HG02938 (cell line): ENCODE measurements around the gene RASSF6.
"Not testable (repeated sequence)": the region's sequence is repeated elsewhere in the genome, so short reads cannot be mapped to it uniquely, and the experiment has no call there.

Experiments
- ATAC-seq: cut with Tn5 transposase; IDR thresholded peaks from one replicate; pipeline ENCODE4 v1.9.1; 2021; ENCODE audit warnings: mild to moderate bottlenecking, moderate library complexity; ENCODE audit not compliant: unreplicated experiment

The RASSF6 gene

DNA sequence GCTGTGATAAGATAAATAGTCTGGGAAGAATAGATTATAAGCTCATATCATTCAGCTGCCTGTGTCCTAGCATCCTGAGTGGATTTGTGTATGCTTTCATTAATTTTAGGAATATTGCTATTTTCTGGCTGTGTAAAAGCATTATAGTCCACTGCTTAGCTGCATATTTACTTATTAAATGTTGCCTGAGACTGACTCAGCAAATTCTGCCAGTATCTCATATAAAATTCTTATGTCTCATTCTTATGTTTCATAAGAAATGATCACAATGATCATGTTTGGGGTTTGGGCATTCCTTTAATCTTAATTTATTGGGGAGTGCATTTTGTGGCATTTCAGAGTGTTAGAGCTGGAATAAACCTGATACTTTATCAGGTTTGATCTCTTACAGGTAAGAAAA lies 34.9 kb downstream of the RASSF6 start:
- no peak for ATAC-seq

DNA sequence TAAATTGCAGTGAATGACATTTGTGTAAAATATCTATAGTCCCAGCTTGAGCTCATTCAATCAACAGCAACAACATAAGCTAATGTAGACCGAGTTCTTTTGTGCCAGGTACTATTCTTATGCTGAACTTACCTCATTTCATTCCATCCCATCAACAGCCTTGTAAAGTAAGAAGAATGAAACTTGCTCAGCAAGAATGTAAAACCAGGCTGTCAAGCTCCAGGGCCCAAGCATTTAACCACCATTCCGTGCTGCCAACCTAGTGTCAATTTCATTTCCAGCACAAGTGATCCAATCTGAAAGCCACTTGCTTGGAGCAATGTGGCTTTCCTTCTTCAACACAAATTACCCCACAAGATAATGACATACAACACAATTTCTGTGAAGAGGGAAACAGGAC lies 36.6 kb downstream of the RASSF6 start:
- ATAC-seq, result no peak

DNA sequence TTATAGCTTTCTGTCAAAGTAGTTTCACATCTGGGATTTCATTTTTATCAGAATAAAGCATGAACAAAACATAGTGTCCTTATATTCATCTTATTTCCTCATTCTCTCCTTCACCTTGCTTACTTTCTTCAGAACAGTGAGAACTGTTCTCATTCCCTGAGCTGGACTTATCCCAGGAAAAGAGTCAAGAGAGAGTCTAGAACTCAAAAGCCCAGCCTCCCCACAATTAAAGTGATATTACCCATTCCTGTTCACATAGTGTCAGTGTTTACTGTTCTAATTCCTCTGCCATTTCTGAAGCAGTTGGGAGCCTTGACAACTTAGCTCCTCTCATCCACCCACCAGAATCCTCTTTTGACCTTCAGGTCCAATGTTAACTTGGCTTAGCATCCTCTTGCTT lies 42.9 kb downstream of the RASSF6 start:
- ATAC-seq, result no peak

DNA sequence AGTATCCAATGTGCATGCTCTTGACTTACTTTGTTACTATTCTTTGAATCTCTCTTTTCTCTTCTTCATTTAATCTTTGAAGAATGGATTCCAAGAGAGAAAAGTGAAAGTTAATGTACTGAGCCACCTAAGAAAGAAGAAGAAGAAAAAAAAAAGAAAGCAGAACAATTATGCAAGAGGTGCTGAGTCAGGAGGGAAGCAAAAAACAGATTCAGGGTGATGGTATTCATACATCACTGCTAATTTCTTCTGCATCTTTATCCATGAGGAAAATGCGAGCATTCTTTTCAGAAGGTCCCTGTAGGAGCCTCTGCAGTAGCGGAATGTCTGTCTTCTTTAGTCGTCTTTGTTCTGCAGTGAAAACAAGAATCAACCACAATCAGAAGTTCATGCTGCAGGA lies 43.9 kb downstream of the RASSF6 start:
- no peak for ATAC-seq

DNA sequence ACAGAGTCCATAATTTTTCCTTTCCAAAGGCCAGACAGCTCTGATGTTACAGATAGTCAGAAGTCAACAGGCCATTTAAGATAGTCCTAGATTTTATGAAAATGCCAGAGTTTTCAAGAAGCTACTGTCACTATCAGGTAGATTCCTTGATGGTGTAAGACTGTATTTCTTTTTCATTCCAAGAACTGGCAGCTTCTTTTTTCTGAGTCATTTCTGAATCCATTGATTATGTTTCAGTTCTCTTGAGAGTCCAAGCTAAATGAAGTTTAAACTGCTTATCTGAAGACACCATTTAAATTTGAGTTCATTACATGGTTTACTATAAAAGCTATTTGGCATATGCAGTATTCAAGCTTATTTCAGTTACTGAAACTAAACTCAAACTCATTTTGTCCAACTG lies 44.6 kb downstream of the RASSF6 start:
- peak; percentile 43 for ATAC-seq

DNA sequence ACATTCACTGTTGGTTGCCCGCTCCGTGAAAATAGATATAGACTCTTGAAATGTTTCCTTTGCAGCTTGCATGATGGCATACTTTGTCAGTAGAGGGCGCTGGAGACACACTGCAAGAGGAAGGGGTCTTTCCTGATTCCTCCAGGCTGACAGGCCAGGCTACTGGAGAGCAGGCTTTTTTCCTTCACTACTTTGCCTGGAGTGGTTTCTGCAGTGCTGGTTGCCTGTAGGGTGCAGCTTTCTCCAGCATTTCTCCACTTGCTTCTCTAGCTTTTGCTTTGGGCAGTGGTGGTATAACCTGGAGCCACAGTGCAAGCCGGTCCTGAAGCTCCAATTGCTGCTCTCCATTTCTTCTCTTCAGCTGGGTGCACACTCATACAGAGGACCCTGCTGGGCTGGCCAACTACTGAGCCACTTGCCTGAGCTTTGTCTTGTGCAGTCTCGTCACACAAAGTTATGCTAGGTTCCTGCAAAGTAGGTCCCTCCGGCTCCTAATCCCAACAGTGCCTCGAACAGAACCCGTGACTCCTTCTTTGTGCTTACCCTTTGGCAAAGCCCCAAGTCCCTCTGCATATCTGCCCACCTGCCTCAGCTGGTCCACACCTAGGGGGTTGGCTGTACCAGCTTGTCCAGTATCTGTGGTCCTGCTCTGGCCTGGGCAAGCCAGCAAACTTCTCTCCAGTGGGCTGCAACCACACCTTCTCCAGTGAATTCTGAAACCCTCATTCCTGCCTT lies 46.3 kb downstream of the RASSF6 start:
- peak; percentile 79 for ATAC-seq

DNA sequence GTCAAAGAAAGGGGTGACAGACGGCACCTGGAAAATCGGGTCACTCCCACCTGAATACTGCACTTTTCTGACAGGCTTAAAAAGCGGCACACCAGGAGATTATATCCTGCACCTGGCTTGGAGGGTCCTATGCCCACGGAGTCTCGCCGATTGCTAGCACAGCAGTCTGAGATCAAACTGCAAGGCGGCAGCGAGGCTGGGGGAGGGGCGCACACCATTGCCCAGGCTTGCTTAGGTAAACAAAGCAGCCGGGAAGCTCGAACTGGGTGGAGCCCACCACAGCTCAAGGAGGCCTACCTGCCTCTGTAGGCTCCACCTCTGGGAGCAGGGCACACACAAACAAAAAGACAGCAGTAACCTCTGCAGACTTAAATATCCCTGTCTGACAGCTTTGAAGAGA lies 69.4 kb downstream of the RASSF6 start:
- not testable (repeated sequence) for ATAC-seq

DNA sequence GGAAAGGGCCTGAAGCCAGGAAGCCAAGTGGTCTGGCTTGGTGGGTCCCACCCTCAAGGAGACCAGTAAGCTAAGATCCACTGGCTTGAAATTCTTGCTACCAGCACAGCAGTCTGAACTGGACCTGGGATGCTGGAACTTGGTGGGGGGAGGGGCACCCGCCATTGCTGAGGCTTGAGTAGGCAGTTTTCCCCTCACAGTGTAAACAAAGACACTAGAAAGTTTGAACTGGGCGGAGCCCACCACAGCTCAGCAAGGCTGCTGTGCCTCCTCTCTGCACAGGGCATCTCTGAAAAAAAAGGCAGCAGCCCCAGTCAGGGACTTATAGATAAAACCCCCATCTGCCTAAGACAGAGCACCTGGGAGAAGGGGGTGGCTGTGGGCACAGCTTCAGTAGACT lies 75.6 kb downstream of the RASSF6 start:
- ATAC-seq, result no peak

DNA sequence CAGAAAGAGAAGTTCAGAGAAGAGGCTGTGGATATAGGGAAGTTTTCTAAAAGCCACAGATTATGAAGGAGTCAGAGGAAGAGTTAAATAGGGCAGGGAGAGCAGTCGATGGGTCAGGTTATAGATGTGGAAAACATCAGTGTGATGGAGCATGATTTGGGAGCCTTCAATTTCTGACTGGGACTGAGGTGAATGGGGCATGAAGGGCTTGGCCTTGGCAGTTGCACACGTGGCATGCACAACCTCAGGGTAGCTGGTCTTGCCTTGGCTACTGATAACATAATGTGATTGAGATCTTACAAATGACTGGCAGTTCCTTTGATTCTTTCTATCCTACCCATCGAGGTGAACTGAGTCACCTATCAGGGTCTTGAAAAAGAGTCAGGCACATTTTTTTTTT lies 79.0 kb downstream of the RASSF6 start:
- ATAC-seq, result no peak

DNA sequence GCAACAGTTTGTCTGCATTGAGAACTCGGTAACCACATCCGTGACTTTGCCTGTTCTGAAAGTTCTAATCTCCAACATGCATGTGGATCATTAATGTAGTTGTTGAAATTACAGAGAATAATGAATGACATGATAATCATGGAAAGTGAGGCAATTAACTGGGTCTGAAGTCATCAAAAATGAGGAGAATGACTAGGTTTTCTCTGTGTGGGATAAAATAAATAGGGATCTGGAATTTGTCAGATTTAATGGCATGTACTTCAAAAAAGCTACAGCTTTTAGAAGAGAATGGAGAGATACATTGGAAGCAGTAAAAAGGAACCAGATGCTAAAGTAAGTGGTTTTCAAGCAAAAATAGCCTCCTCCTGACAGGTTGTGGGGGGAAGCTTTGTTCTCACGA lies 79.4 kb downstream of the RASSF6 start:
- ATAC-seq, result no peak

DNA sequence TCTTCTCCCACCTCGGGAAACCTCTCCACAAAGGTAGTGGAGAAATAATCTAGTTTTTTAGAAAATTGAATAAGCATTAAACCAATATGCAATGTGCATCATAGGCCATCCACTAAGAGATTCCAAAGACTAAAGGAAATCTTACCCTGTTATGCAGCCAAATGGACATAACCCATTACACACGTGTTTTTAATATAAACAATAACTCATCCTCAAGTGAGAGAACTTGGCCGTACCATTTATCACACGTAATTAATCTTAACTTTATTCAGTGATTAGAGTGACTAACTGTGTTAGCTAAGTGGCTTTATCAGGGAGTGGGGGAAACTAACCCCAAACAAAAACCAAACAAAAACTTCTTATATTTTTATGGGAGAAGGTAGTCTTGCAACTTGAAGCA lies 80.8 kb downstream of the RASSF6 start:
- ATAC-seq, result no peak

DNA sequence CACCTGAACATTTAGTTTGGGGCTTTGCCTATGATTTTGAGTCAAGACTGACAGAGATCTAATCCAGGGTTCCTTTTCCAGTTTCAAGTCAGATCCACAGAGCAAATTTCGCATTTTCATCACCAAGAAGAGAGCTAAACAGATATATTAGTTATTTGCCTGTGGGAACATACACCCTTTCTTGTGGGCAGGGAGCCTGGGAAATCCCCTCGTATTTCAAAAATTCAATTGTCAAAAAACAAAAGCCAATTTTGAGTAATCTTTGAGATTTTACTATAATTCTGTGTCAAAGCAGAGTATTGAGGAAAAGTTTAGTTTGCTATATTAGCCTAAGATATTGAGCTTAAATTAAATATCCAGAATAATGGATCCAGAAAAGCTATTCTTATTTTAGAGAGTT lies 82.1 kb downstream of the RASSF6 start:
- ATAC-seq, result no peak

DNA sequence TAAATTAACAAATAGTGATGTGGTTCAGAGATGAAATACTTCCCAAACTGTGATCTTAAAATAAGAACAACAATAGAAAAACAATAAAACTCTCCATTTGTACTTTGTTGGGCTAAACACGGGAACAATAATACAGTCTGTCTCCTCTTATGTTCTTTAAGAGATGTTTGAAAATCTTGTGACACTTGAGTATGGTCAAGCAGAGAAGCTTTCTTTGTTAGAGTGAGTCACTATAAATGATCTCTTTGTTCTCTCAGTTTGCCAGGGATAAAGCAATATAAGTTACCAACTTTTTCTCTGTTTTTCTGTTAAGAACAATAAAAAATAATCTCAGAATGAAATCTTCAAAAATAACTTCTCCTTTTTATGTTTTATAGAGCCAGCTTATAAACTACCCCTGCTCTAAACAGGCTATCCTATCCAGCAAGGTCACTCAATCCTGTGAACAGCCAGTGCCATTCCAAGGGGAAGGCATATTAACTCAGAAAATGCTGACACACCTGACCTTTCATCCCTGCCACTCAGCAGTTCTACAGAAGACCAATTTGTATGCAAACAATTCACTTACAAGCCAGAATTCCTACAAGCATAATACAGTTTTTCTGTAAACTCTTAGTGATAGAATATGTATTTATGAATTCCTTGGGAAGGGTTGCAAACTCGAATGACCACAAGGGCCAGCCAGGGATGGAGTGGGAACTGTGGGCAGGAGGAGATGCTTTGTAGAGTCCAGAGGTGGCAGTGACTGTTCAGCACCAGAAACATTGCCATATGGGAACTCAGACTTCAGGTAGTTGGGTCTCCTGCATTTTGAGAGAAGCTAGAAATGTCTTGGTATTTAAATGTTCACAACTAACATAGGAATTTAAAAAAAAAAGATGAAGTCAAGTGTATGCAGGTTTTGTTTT lies 86.5 kb downstream of the RASSF6 start:
- no peak for ATAC-seq

DNA sequence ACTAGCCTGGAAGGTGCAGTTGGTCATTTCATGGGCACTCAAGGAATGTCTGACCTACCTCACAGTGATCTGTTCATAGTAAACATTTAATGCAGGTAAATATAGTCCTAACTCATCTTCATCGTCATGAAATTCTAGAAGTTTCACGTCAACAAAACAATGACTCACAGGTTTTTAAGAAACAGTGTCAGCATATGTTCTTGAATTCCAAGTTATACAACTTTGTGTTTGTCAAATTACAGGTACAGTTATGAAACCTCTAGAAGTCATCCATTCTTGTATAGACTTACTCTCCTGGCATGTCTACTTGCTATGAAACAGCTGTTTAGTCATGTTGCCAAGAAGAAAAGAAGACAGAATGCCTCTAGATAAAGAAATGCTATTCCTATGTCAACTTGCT lies 92.1 kb downstream of the RASSF6 start:
- no peak for ATAC-seq

DNA sequence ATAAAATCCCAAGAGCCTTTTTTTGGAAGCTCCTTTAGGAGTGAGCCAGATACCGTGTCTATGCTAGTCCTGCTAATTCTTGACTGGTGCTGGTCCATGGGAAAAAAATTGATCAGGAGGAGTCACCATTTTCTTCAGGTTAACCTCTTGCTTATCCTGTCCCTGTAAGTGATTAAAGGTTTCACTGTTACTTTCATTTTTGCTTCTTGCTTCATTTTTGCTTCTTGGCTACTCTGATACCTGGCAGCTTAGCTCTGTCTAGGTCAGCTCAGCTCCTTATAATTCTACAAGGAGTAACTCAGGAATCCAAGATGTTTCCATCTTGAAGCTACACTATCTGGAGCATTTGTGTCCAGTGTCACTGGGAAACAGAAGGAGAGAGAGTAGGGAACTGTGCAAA lies 93.0 kb downstream of the RASSF6 start:
- peak; percentile 53 for ATAC-seq

DNA sequence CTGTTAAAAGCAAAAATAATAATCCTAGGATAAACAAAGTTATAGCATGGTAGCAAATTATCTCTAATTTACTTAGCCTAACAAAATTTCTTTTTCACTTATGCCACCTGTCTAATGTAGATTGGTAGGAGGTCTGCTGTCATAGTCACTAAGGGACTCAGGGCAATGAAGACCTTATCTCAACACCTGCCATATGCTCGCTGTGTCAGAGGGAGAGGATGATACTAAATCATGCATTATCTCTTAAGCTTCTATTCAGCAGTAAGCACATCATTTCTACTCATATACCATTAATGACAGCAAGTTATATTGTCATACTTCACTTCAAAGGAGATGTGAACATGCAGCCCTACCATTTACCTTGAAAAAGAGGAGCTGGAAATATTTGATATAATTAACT lies 94.6 kb downstream of the RASSF6 start:
- no peak for ATAC-seq

DNA sequence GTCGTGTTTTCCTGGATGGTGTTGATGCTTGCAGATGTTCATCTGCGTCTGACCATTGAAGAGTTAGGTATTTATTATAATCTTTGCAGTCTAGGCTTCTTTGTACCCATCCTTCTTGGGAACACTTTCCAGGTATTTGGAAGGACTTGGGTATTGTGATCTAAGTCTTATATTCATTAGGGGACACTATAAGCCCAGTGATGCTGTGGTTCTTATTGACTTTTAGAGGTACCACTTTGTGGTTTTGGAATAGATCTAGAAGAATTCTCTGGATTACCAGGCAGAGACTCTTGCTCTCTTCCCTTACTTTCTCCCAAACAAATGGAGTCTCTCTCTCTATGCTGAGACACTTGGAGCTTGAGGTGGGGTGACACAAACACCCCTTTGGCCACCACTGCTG lies 97.1 kb downstream of the RASSF6 start:
- no peak for ATAC-seq
